Natural killer cell (primary cell): Measurements from ENCODE around the gene STK11IP. TPM values are rescaled to one million over a fixed set of nuclear protein-coding genes. Genes with fewer than 3 reads are reported as not detected.
"Not testable (repeated sequence)": the region's sequence is repeated elsewhere in the genome, so short reads cannot be mapped to it uniquely, and the experiment has no call there.

Experiments used
- ATAC-seq, 3 donors: fragments of 150-1000 bp in 2 of 3; fragments of 200-7000 bp in 1 of 3; cut with Tn5 transposase; 1 replicate in 1 of 3; 2 replicates in 2 of 3; pipeline ENCODE4 v1.10.0; 2021; ENCODE audit warnings: mild to moderate bottlenecking in 2 of 3, moderate library complexity in 2 of 3
- DNase-seq, 2 donors: peaks; one replicate each; pipeline versions ENCODE4 v3.0.0 to v3.0.0-alpha.2; 2013 to 2021; ENCODE audit warnings: mixed read lengths in 1 of 2
- H3K27ac ChIP-seq: one replicate; pipeline ENCODE4 v1.5.1; 2013; ENCODE audit warnings: mild to moderate bottlenecking, low read length
- H3K27me3 ChIP-seq: one replicate; pipeline ENCODE4 v1.6.1; 2013; ENCODE audit warnings: low read length; ENCODE audit not compliant: control insufficient read depth, insufficient read depth
- H3K36me3 ChIP-seq: one replicate; pipeline ENCODE4 v1.6.1; 2013; ENCODE audit warnings: low read length; ENCODE audit not compliant: control insufficient read depth, insufficient read depth
- H3K4me1 ChIP-seq: one replicate; pipeline ENCODE4 v1.6.1; 2013; ENCODE audit warnings: low read length; ENCODE audit not compliant: control insufficient read depth, insufficient read depth
- H3K4me3 ChIP-seq: one replicate; pipeline ENCODE4 v1.5.1; 2013; ENCODE audit warnings: low read length
- H3K9me3 ChIP-seq: one replicate; pipeline ENCODE4 v1.6.1; 2013; ENCODE audit warnings: low read length; ENCODE audit not compliant: control insufficient read depth, insufficient read depth
- H3K27ac Mint-ChIP-seq, 2 donors: one replicate each; pipeline ENCODE4 v1.8.0; 2022; ENCODE audit warnings: mild to moderate bottlenecking in 2 of 2, mixed read lengths in 2 of 2, moderate library complexity in 1 of 2
- H3K27me3 Mint-ChIP-seq, 2 donors: one replicate each; pipeline ENCODE4 v1.8.0; 2022; ENCODE audit warnings: low read depth in 2 of 2, mixed read lengths in 2 of 2
- H3K36me3 Mint-ChIP-seq: one replicate; pipeline ENCODE4 v1.8.0; 2022; ENCODE audit warnings: mixed read lengths
- H3K4me1 Mint-ChIP-seq, 2 donors: one replicate each; pipeline ENCODE4 v1.8.0; 2022; ENCODE audit warnings: mixed read lengths in 2 of 2
- H3K4me3 Mint-ChIP-seq: one replicate; pipeline ENCODE4 v1.8.0; 2022; ENCODE audit warnings: mild to moderate bottlenecking, moderate library complexity, mixed read lengths
- H3K9me3 Mint-ChIP-seq, 2 donors: one replicate each; pipeline ENCODE4 v1.8.0; 2022; ENCODE audit warnings: mixed read lengths in 2 of 2
- CTCF ChIP-seq: fragments of 200-600 bp; IDR thresholded peaks from one replicate; pipeline ENCODE4 v1.8.0; 2022; ENCODE audit warnings: antibody characterized with exemption
- WGBS: methylation state at CpG from one replicate; pipeline ENCODE4 v1.1.7; 2013; ENCODE audit warnings: missing lambda C conversion rate; ENCODE audit not compliant: insufficient coverage; 5-methylcytosine and 5-hydroxymethylcytosine counted together
- intact Hi-C: fragments of 100-400 bp; cut with micrococcal nuclease; formaldehyde crosslinking; loops from one replicate; pipeline ENCODE4 v1.14.2; 2022
- total RNA-seq, 4 donors: library from RNA; stranded (reverse); fragments of 120-200 nt in 1 of 4; gene quantifications; one replicate each; pipeline versions ENCODE4 v1.2.3 to v1.2.4, GENCODE V29; 2013 to 2022

STK11IP gene
- total RNA-seq, 3 donors from 2014 or later (not counting 1 experiment from before 2014, with no cell fraction given) = 56.1 to 76.0 (median 65.2) TPM

- Histone ChIP-seq H3K4me3 (no peak overlapping the region), H3K4me1 (no peaks in the 10 kb centered on the region), H3K9me3 (no peaks in the 10 kb centered on the region), H3K27ac (no peak overlapping the region), H3K36me3 (no peaks in the 10 kb centered on the region), H3K27me3 (peaks cover 3% of the 10 kb centered on the region)
- DNase-seq (no peak), ATAC-seq (no peak)
- Mint-ChIP-seq H3K36me3 (no peaks in the 10 kb centered on the region), H3K4me1 (no peaks in the 10 kb centered on the region), H3K4me3 (no peak overlapping the region), H3K27me3 (peaks cover 21 to 29% of the 10 kb centered on the region in 2 donors), H3K9me3 (no peaks in the 10 kb centered on the region), H3K27ac (no peak overlapping the region)
- no peak for TF ChIP-seq CTCF
- 71% methylated on average over 4 of the region's 4 CpGs for WGBS
- intact Hi-C loops = no loop called here
Measured at GRCh38 chr2:219648963-219649362, 51.3 kb downstream of the STK11IP start.

- Mint-ChIP-seq H3K4me1 (no peaks in the 10 kb centered on the region), H3K4me3 (no peak overlapping the region), H3K27ac (no peak overlapping the region), H3K36me3 (no peaks in the 10 kb centered on the region), H3K9me3 (no peaks in the 10 kb centered on the region), H3K27me3 (peaks cover 21 to 35% of the 10 kb centered on the region in 2 donors)
- Histone ChIP-seq H3K36me3 (no peaks in the 10 kb centered on the region), H3K27ac (no peak overlapping the region), H3K9me3 (no peaks in the 10 kb centered on the region), H3K4me1 (no peaks in the 10 kb centered on the region), H3K4me3 (no peak overlapping the region), H3K27me3 (peaks cover 3% of the 10 kb centered on the region)
- intact Hi-C loops = no loop called here
- 68% methylated on average over 8 of the region's 8 CpGs for WGBS
- no peak for ATAC-seq
- no peak for TF ChIP-seq CTCF
- no peak for DNase-seq
Measured at GRCh38 chr2:219650426-219651248, 53.0 kb downstream of the STK11IP start.

GRCh38 chr2:219651656-219652055, 54.0 kb downstream of the STK11IP start:
- H3K9me3 ChIP-seq, ATAC-seq, DNase-seq, H3K4me3 Mint-ChIP-seq, H3K4me1 Mint-ChIP-seq, H3K36me3 ChIP-seq, H3K27me3 ChIP-seq, H3K4me3 ChIP-seq, H3K4me1 ChIP-seq, H3K9me3 Mint-ChIP-seq, H3K27ac Mint-ChIP-seq, H3K36me3 Mint-ChIP-seq, intact Hi-C loops, H3K27ac ChIP-seq: not testable (repeated sequence)
- 83% methylated on average over 4 of the region's 6 CpGs for WGBS
- H3K27me3 Mint-ChIP-seq = peaks cover 21 to 42% of the 10 kb centered on the region in 2 donors

- Histone ChIP-seq H3K27me3 (peaks cover 4% of the 10 kb centered on the region), H3K27ac (no peak overlapping the region), H3K4me3 (no peak overlapping the region), H3K4me1 (no peaks in the 10 kb centered on the region), H3K36me3 (no peaks in the 10 kb centered on the region), H3K9me3 (no peaks in the 10 kb centered on the region)
- intact Hi-C loops = no loop called here
- Mint-ChIP-seq H3K4me3 (no peak overlapping the region), H3K4me1 (no peaks in the 10 kb centered on the region), H3K9me3 (peaks cover 0 to 2% of the 10 kb centered on the region in 2 donors), H3K36me3 (peaks cover 6% of the 10 kb centered on the region), H3K27ac (no peak overlapping the region), H3K27me3 (peaks cover 11 to 49% of the 10 kb centered on the region in 2 donors)
- WGBS = 100% methylated on average over 1 of the region's 1 CpG
- DNase-seq (no peak), ATAC-seq (no peak)
- no peak for TF ChIP-seq CTCF
Measured at GRCh38 chr2:219656526-219656925, 58.9 kb downstream of the STK11IP start.
